Purkinje cell (primary cell): ENCODE measurements around the gene CRYGN. TPM values are rescaled to one million over a fixed set of nuclear protein-coding genes. Genes with fewer than 3 reads are reported as not detected.

Source experiments
- polyA plus RNA-seq: library from polyadenylated mRNA; unstranded; fragments of >200 nt; fragmentation: Nextera tagmentation; gene quantifications from 2 replicates; pipeline ENCODE4 v1.2.1, GENCODE V29; 2014

The CRYGN gene
- polyA plus RNA-seq: not detected in 2 replicates

DNA sequence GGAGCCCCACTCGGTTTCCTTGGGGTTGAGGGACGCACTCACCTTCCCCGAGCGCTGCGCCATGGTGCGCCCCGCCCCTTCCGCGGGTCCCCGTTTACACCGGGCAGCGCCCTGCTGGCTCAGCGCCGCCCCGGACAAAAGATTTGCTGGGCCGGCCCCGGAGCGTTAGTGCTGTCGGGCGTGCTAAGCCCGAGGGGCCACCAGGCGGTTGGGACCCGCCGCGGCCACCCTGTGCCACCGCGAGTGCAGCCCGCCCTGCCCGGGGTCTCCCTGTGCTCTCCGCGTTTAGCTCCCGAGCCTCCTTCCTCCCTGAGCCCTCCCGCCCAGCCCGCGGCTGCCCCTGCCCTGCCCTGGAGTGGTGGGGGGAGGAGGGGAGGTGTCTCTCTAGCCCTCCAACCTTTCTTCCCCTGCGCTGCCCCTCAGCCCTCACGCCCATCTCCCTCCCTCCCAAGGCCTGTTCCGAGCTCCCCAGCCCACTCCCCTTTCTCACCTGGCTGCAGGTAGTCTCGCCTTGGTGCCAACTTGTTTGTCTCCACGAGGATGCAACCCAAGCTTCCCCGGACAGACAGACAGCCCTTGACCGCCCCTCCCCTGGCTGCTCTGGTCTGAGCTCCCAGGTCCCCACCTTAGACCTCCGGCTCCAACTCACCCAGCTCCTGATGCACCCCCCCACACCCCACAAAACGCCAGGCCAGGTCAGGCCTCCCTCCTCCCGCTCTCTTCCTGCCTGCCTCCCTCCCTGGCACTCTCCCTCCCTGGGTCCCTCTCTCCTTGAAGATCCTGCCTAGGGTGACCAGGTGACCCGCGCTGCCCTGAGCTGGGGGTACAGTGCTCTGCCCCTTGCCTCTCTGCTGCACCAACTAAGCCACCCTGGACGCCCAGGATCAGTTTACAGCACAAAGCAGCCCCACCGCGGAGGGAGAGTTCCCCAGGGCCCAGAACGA, at the start of gene CRYGN:
Gene CRYGN, minus strand, starts transcription at position 287 of the 944 bp plus-strand sequence. Its CDS starts 224 bp downstream, at position 63.

DNA sequence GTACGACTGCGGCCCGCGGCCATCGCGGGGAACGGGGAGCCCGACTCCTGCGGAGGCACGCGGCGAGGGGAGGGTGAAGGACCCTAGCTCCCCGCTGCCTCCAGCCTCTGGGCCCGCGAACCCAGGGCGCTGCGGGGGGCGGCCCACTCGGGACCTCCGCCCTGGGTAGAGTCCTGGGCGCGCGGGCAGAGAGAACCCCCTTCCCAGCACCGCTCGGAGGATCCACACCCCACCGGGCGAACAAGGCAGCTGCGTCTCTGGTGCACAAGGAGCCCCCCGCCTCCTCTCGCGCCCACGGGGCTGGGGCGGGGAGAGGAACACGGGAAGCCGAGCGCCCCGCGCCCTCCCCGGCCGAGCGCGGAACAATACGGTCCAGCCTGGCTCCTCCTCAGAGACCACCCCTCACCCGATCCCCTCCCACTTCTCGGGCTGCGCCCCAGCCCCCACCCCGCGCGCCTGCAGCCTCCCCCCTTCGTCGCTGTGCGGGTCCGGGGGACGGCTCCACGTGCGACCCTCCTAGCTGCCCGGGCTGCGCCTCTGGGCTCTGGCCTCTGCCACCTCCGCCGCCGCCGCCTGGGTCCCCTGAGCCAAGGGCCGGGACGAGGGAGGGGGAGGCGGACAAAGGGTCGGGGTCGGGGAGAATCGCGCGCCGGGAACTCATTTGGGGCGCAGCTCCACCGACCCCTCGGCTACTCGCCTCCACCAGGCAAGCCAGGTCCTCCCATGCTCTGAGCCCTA, 30.1 kb downstream of the CRYGN start, which contains the start of gene WDR86:
Gene WDR86, minus strand, starts transcription at position 372 of the 738 bp plus-strand sequence. CDS start 449 bp downstream, outside the sequence.

Other genes starting within 250 kb of the CRYGN start
- gene H2BK1, start 229.7 kb downstream of the CRYGN start, polyA plus RNA-seq: not detected in 2 replicates
- 11.9 and 16.6 TPM in 2 replicates for gene ABCF2, start 212.9 kb downstream of the CRYGN start, polyA plus RNA-seq
- 0.94 and 2.9 TPM in 2 replicates for gene CHPF2, start 207.7 kb downstream of the CRYGN start, polyA plus RNA-seq
- 9.6 and 10.6 TPM in 2 replicates for gene SMARCD3, start 191.4 kb downstream of the CRYGN start, polyA plus RNA-seq
- 48.8 and 56.7 TPM in 2 replicates for gene NUB1, start 98.3 kb downstream of the CRYGN start, polyA plus RNA-seq
- gene WDR86, start 30.1 kb downstream of the CRYGN start, polyA plus RNA-seq: not detected in 2 replicates
- 256 and 340 TPM in 2 replicates for gene RHEB, start 79.8 kb upstream of the CRYGN start, polyA plus RNA-seq